ENCODE data around the gene LRFN3. TPM values are rescaled to one million over a fixed set of nuclear protein-coding genes. Genes with fewer than 3 reads are reported as not detected.

Gene LRFN3
- total RNA-seq, 3 donors from 2014 or later, result 10.5 to 14.0 (median 10.5) TPM

- no peaks in the 10 kb centered on the region for H3K36me3 ChIP-seq (ENCODE audit: low read depth)
- peak in 2 of 3 donors; percentile 31 to 54 for DNase-seq
- H3K9me3 ChIP-seq, result no peaks in the 10 kb centered on the region
- no peak overlapping the region for H3K4me3 ChIP-seq
- TF ChIP-seq, protein P1, sequence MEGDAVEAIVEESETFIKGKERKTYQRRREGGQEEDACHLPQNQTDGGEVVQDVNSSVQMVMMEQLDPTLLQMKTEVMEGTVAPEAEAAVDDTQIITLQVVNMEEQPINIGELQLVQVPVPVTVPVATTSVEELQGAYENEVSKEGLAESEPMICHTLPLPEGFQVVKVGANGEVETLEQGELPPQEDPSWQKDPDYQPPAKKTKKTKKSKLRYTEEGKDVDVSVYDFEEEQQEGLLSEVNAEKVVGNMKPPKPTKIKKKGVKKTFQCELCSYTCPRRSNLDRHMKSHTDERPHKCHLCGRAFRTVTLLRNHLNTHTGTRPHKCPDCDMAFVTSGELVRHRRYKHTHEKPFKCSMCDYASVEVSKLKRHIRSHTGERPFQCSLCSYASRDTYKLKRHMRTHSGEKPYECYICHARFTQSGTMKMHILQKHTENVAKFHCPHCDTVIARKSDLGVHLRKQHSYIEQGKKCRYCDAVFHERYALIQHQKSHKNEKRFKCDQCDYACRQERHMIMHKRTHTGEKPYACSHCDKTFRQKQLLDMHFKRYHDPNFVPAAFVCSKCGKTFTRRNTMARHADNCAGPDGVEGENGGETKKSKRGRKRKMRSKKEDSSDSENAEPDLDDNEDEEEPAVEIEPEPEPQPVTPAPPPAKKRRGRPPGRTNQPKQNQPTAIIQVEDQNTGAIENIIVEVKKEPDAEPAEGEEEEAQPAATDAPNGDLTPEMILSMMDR (IDR thresholded peaks at IDR 0.05), result no peak
- intact Hi-C loops (cut with DNase I, micrococcal nuclease), result no loop called here
- peak; percentile 48 for ATAC-seq
- no peaks in the 10 kb centered on the region for H3K4me1 ChIP-seq (ENCODE audit: low read depth)
These were observed 50.7 kb downstream of the LRFN3 start for GRCh38 chr19:35986664-35987570.

GRCh38 chr19:35987571-35987896 is 51.4 kb downstream of the LRFN3 start:
- intact Hi-C loops (cut with DNase I, micrococcal nuclease), result no loop called here

GRCh38 chr19:35988824-35989223 is 52.6 kb downstream of the LRFN3 start:
- intact Hi-C loops (cut with DNase I, micrococcal nuclease), result no loop called here
- TF ChIP-seq, protein P1 (IDR thresholded peaks at IDR 0.05), result no peak
- Histone ChIP-seq H3K4me1 (ENCODE audit: low read depth) (no peaks in the 10 kb centered on the region), H3K9me3 (no peaks in the 10 kb centered on the region), H3K36me3 (ENCODE audit: low read depth) (no peaks in the 10 kb centered on the region), H3K4me3 (no peak overlapping the region)
- DNase-seq, result no peak
- ATAC-seq, result no peak

More at GRCh38 chr19:35987571-35987896, 51.4 kb downstream of the LRFN3 start:
- TF ChIP-seq, protein P1 (IDR thresholded peaks at IDR 0.05), result no peak
- DNase-seq (no peak), ATAC-seq (no peak)
- Histone ChIP-seq H3K36me3 (ENCODE audit: low read depth) (no peaks in the 10 kb centered on the region), H3K9me3 (no peaks in the 10 kb centered on the region), H3K4me3 (no peak overlapping the region), H3K4me1 (ENCODE audit: low read depth) (no peaks in the 10 kb centered on the region)

DNA sequence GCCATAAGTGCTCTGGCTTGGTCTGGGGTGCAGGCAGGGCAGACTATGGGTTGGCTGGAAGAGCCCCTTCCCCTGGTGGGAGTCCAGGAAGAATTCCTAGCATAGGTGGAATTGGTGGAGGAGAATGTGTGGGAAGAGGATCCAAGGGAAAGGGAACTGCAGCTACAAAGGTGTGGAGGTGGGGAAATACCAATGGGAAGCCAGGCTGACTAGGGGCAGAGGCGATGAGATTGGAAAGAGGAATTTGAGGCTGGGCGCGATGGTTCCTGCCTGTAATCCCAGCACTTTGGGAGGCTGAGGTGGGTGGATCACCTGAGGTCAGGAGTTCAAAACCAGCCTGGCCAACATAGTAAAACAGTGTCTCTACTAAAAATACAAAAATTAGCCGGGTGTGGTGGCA is 54.0 kb downstream of the LRFN3 start:
- DNase-seq (no peak), ATAC-seq (no peak)
- H3K4me3 ChIP-seq, result no peak overlapping the region
- TF ChIP-seq, protein P1 (IDR thresholded peaks at IDR 0.05), result no peak
- no peaks in the 10 kb centered on the region for H3K4me1 ChIP-seq (ENCODE audit: low read depth)
- H3K36me3 ChIP-seq (ENCODE audit: low read depth), result no peaks in the 10 kb centered on the region
- intact Hi-C loops (cut with DNase I, micrococcal nuclease), result no loop called here
- H3K9me3 ChIP-seq, result no peaks in the 10 kb centered on the region

DNA sequence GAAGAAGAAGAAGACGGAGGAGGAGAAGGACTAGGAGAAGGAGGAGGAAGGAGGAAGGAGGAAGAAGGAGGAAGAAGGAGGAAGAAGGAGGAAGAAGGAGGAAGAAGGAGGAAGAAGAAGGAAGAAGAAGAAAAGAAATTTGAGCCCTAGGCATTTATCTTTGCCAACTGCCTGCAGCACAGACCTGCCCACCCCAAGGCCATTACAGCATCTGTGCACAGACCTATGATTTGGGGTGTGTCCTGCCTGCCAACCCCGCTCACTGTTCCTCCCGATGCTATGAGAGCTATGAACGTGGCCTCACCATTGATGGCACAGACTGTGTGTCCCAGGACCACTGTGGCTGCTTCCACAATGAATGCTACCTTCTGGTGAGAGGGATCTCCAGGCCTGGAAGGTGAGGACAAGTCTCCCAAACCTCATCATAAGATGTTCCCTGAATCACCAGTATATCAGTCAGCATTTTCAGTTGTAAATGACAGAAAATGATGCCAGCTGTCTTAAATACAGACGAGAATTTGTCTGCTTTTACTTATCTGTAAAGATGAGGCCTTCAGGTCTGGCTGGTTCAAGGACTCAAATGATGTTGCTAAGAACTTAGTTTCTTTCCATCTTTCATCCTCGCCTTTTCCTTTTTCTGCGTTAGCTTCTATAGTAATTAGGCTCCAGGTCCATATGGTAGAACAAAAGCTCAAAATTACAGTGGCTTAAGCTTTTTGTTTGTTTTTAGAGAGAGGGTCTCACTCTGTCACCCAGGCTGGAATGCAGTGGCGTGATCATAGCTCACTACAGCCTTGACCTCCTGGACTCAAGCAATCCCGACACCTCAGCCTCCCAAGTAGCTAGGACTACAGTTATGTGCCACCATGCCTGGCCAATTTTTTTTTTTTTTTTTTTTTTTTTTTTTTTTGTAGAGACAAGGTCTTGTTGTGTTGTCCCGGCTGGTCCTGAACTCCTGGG is 54.9 kb downstream of the LRFN3 start:
- Histone ChIP-seq H3K4me3 (no peak overlapping the region), H3K36me3 (ENCODE audit: low read depth) (no peaks in the 10 kb centered on the region), H3K9me3 (no peaks in the 10 kb centered on the region), H3K4me1 (ENCODE audit: low read depth) (peaks cover 4% of the 10 kb centered on the region)
- TF ChIP-seq, protein P1 (IDR thresholded peaks at IDR 0.05), result no peak
- DNase-seq, result no peak
- intact Hi-C loops (cut with DNase I, micrococcal nuclease), result no loop called here
- no peak for ATAC-seq
